Measurements from ENCODE around the gene C2orf81. TPM values are rescaled to one million over a fixed set of nuclear protein-coding genes. Genes with fewer than 3 reads are reported as not detected.
A peak's percentile ranks its signal among the peaks of the same experiment; 100 is the strongest.
"Not testable (repeated sequence)": the region's sequence is repeated elsewhere in the genome, so short reads cannot be mapped to it uniquely, and the experiment has no call there.

The C2orf81 gene
- total RNA-seq, 1 experiment from 2014 or later: not detected

GRCh38 chr2:74448771-74449170 lies 27.4 kb upstream of the C2orf81 start:
- H3K4me3 ChIP-seq: no peak overlapping the region
- H3K27me3 ChIP-seq: no peaks in the 10 kb centered on the region
- no peaks in the 10 kb centered on the region for H3K36me3 ChIP-seq
- DNase-seq: no peak
- no peaks in the 10 kb centered on the region for H3K9me3 ChIP-seq

GRCh38 chr2:74447230-74447999 lies 26.0 kb upstream of the C2orf81 start:
- no peak for DNase-seq
- no peaks in the 10 kb centered on the region for H3K36me3 ChIP-seq
- no peak overlapping the region for H3K4me3 ChIP-seq
- H3K9me3 ChIP-seq: no peaks in the 10 kb centered on the region
- no peaks in the 10 kb centered on the region for H3K27me3 ChIP-seq

GRCh38 chr2:74444498-74445318 lies 23.3 kb upstream of the C2orf81 start:
- DNase-seq: no peak
- Histone ChIP-seq H3K36me3 (no peaks in the 10 kb centered on the region), H3K9me3 (no peaks in the 10 kb centered on the region), H3K4me3 (no peak overlapping the region), H3K27me3 (no peaks in the 10 kb centered on the region)

GRCh38 chr2:74442483-74443297 lies 21.3 kb upstream of the C2orf81 start:
- not testable (repeated sequence) for H3K36me3 ChIP-seq, H3K9me3 ChIP-seq, H3K4me3 ChIP-seq, DNase-seq, H3K27me3 ChIP-seq

GRCh38 chr2:74441690-74442482 lies 20.5 kb upstream of the C2orf81 start, which contains the start of gene RTKN:
Gene RTKN (minus strand): TSS chr2:74441937. CDS start chr2:74441816, 121 bp downstream.
- Histone ChIP-seq H3K4me3 (peak within 1 kb of the TSS; percentile 53), H3K27me3 (no peaks in the 10 kb centered on the region), H3K36me3 (no peaks in the 10 kb centered on the region; the same call in none of the 2 replicates), H3K9me3 (no peaks in the 10 kb centered on the region)
- no peak for DNase-seq

- H3K27me3 ChIP-seq: no peaks in the 10 kb centered on the region
- H3K9me3 ChIP-seq: no peaks in the 10 kb centered on the region
- no peaks in the 10 kb centered on the region; the same call in none of the 2 replicates for H3K36me3 ChIP-seq
- peak overlapping the region; percentile 53 for H3K4me3 ChIP-seq
- no peak for DNase-seq
These were observed 19.8 kb upstream of the C2orf81 start for GRCh38 chr2:74441170-74441689.

- no peaks in the 10 kb centered on the region for H3K27me3 ChIP-seq
- peak; percentile 93 for DNase-seq
These were observed 19.2 kb upstream of the C2orf81 start for GRCh38 chr2:74440378-74441169.

GRCh38 chr2:74439803-74440377 lies 18.5 kb upstream of the C2orf81 start:
- Histone ChIP-seq H3K4me3 (peak overlapping the region; percentile 53), H3K36me3 (no peaks in the 10 kb centered on the region; the same call in none of the 2 replicates), H3K27me3 (no peaks in the 10 kb centered on the region), H3K9me3 (no peaks in the 10 kb centered on the region)
- DNase-seq: no peak

More at GRCh38 chr2:74440378-74441169, 19.2 kb upstream of the C2orf81 start:
- no peaks in the 10 kb centered on the region; the same call in none of the 2 replicates for H3K36me3 ChIP-seq
- peak overlapping the region; percentile 53 for H3K4me3 ChIP-seq
- no peaks in the 10 kb centered on the region for H3K9me3 ChIP-seq

GRCh38 chr2:74439373-74439772 lies 18.0 kb upstream of the C2orf81 start:
- no peaks in the 10 kb centered on the region for H3K27me3 ChIP-seq
- no peaks in the 10 kb centered on the region; the same call in none of the 2 replicates for H3K36me3 ChIP-seq
- no peak for DNase-seq
- H3K4me3 ChIP-seq: peak overlapping the region; percentile 53
- H3K9me3 ChIP-seq: no peaks in the 10 kb centered on the region

GRCh38 chr2:74438248-74438647 lies 16.8 kb upstream of the C2orf81 start:
- no peaks in the 10 kb centered on the region for H3K27me3 ChIP-seq
- no peaks in the 10 kb centered on the region; the same call in none of the 2 replicates for H3K36me3 ChIP-seq
- no peak overlapping the region for H3K4me3 ChIP-seq
- no peaks in the 10 kb centered on the region for H3K9me3 ChIP-seq
- no peak for DNase-seq

- no peak for DNase-seq
- Histone ChIP-seq H3K27me3 (no peaks in the 10 kb centered on the region), H3K9me3 (no peaks in the 10 kb centered on the region), H3K4me3 (no peak overlapping the region), H3K36me3 (no peaks in the 10 kb centered on the region; the same call in none of the 2 replicates)
These were observed 15.7 kb upstream of the C2orf81 start for GRCh38 chr2:74436848-74437695.

- no peak for DNase-seq
- no peak overlapping the region for H3K4me3 ChIP-seq
- no peaks in the 10 kb centered on the region for H3K9me3 ChIP-seq
- H3K27me3 ChIP-seq: no peaks in the 10 kb centered on the region
- H3K36me3 ChIP-seq: no peaks in the 10 kb centered on the region; the same call in none of the 2 replicates
These were observed 14.8 kb upstream of the C2orf81 start for GRCh38 chr2:74436111-74436805.

GRCh38 chr2:74430502-74430901 lies 9.1 kb upstream of the C2orf81 start:
- no peaks in the 10 kb centered on the region for H3K27me3 ChIP-seq
- no peaks in the 10 kb centered on the region for H3K9me3 ChIP-seq
- no peak for DNase-seq
- peaks cover 6% of the 10 kb centered on the region for H3K36me3 ChIP-seq
- H3K4me3 ChIP-seq: no peak overlapping the region
